HL-60 (cell line): ENCODE results near the gene KIF26B.

Experiments used
- DNase-seq, 2 experiments: peaks; one replicate each; pipeline ENCODE4 v3.0.0-alpha.2; 2010 to 2020; ENCODE audit warnings: low read depth in 1 of 2, low spot score in 1 of 2
- H3K27ac ChIP-seq: fragments of 250-450 bp; sonication (Bioruptor Pico); replicated peaks from 2 replicates; pipeline ENCODE4 v1.5.1; 2020; ENCODE audit warnings: mild to moderate bottlenecking, moderate library complexity
- H3K27me3 ChIP-seq: fragments of 250-450 bp; sonication (Bioruptor Pico); 2 replicates; pipeline ENCODE4 v1.5.1; 2021; ENCODE audit warnings: mild to moderate bottlenecking, moderate library complexity; ENCODE audit not compliant: insufficient read depth, poor library complexity, severe bottlenecking
- H3K4me3 ChIP-seq: replicated peaks from 2 replicates; pipeline ENCODE4 v1.5.1; 2011; ENCODE audit warnings: mild to moderate bottlenecking, control low read depth, low read length; ENCODE audit not compliant: insufficient read depth
- GABPA ChIP-seq: IDR thresholded peaks from 2 replicates; pipeline ENCODE4 v1.6.1; 2012; ENCODE audit warnings: low read depth
- POLR2AphosphoS5 ChIP-seq: IDR thresholded peaks from 2 replicates; pipeline ENCODE4 v1.6.1; 2012; ENCODE audit warnings: low read depth
- SPI1 ChIP-seq: IDR thresholded peaks from 2 replicates; pipeline ENCODE4 v1.6.1; 2012; ENCODE audit warnings: low read depth, mild to moderate bottlenecking, borderline replicate concordance
- TF ChIP-seq, protein P1 (sequence below): IDR thresholded peaks from 2 replicates; pipeline ENCODE4 v1.6.1; 2012; ENCODE audit warnings: low read depth; ENCODE audit not compliant: insufficient replicate concordance
- TF ChIP-seq, protein P2 (sequence below): IDR thresholded peaks from one replicate; pipeline ENCODE4 v1.5.1; 2011; ENCODE audit warnings: low read length, control low read depth, inconsistent platforms; ENCODE audit not compliant: insufficient read depth

The KIF26B gene

DNA sequence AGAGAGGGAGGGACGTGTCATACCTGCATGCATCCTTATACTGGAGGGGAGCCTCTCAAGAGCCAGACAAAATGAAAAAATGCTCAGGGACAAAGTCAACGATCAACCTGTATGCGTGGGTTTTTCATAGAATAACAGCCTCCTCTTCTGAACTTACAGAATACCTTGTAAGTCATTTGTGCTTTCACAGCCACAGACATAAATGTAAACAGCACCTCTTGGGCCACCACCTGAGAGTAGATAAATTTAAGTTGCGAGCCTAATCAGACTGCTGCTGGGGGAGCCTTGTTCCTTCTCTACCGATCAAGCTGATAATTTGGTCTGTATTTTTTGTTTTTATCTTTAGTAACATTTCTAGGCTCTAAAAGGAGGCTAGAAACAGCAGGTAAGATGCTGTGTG lies 223.1 kb downstream of the KIF26B start:
- H3K4me3 ChIP-seq, result no peak overlapping the region
- no peaks in the 10 kb centered on the region for H3K27me3 ChIP-seq
- no peak for TF ChIP-seq GABPA
- TF ChIP-seq POLR2AphosphoS5, result no peak
- no peak for DNase-seq
- H3K27ac ChIP-seq, result no peak overlapping the region

DNA sequence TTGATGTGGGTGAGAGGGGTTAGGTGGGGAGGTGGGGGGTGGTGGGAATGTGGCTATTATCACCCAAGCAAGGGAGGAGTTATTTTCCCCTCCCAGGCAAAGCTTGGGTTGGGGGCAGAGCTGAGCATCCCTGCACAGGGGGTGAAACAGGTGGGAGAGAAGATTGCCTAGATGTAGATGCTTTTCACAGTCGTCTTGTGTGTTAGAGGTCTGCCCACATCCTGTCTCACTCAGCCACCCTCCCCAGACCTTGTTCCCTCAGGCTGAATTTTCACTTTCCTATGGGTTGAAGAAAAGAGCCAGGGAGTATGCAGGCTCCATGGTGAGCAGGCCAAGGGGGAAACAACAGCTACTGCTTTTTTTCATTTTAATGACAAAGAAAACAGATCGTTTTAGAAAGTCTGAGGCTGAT lies 223.5 kb downstream of the KIF26B start:
- TF ChIP-seq, protein P1, sequence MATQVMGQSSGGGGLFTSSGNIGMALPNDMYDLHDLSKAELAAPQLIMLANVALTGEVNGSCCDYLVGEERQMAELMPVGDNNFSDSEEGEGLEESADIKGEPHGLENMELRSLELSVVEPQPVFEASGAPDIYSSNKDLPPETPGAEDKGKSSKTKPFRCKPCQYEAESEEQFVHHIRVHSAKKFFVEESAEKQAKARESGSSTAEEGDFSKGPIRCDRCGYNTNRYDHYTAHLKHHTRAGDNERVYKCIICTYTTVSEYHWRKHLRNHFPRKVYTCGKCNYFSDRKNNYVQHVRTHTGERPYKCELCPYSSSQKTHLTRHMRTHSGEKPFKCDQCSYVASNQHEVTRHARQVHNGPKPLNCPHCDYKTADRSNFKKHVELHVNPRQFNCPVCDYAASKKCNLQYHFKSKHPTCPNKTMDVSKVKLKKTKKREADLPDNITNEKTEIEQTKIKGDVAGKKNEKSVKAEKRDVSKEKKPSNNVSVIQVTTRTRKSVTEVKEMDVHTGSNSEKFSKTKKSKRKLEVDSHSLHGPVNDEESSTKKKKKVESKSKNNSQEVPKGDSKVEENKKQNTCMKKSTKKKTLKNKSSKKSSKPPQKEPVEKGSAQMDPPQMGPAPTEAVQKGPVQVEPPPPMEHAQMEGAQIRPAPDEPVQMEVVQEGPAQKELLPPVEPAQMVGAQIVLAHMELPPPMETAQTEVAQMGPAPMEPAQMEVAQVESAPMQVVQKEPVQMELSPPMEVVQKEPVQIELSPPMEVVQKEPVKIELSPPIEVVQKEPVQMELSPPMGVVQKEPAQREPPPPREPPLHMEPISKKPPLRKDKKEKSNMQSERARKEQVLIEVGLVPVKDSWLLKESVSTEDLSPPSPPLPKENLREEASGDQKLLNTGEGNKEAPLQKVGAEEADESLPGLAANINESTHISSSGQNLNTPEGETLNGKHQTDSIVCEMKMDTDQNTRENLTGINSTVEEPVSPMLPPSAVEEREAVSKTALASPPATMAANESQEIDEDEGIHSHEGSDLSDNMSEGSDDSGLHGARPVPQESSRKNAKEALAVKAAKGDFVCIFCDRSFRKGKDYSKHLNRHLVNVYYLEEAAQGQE, result no peak
- no peak for TF ChIP-seq GABPA
- no peak for TF ChIP-seq SPI1
- no peak for TF ChIP-seq POLR2AphosphoS5
- TF ChIP-seq, protein P2, sequence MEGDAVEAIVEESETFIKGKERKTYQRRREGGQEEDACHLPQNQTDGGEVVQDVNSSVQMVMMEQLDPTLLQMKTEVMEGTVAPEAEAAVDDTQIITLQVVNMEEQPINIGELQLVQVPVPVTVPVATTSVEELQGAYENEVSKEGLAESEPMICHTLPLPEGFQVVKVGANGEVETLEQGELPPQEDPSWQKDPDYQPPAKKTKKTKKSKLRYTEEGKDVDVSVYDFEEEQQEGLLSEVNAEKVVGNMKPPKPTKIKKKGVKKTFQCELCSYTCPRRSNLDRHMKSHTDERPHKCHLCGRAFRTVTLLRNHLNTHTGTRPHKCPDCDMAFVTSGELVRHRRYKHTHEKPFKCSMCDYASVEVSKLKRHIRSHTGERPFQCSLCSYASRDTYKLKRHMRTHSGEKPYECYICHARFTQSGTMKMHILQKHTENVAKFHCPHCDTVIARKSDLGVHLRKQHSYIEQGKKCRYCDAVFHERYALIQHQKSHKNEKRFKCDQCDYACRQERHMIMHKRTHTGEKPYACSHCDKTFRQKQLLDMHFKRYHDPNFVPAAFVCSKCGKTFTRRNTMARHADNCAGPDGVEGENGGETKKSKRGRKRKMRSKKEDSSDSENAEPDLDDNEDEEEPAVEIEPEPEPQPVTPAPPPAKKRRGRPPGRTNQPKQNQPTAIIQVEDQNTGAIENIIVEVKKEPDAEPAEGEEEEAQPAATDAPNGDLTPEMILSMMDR, result no peak
- H3K27ac ChIP-seq, result no peak overlapping the region
- H3K27me3 ChIP-seq, result no peaks in the 10 kb centered on the region
- no peak overlapping the region for H3K4me3 ChIP-seq
- no peak for DNase-seq

DNA sequence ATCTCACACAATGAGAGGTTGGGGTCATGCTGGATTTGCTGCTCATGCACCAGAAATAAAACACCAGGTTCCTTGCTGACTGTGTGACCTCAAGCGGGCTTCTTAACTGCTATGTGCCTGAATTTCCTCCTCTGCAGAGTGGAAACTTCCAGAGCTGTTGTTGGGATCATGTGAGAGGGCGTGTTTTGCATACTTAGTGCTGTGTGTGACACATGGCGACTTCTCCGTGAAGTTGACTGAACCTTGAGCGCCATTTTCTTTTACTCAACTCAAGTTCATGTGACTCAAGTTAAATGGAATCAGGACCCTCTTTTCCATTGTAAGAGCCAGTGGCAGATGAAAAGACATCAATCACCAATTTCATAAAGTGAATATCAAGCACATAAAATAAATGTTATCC lies 224.0 kb downstream of the KIF26B start:
- H3K27me3 ChIP-seq, result no peaks in the 10 kb centered on the region
- no peak overlapping the region for H3K4me3 ChIP-seq
- TF ChIP-seq POLR2AphosphoS5 (no peak), SPI1 (no peak), GABPA (no peak)
- TF ChIP-seq, protein P1, result no peak
- TF ChIP-seq, protein P2, result no peak
- no peak overlapping the region for H3K27ac ChIP-seq
- no peak for DNase-seq

DNA sequence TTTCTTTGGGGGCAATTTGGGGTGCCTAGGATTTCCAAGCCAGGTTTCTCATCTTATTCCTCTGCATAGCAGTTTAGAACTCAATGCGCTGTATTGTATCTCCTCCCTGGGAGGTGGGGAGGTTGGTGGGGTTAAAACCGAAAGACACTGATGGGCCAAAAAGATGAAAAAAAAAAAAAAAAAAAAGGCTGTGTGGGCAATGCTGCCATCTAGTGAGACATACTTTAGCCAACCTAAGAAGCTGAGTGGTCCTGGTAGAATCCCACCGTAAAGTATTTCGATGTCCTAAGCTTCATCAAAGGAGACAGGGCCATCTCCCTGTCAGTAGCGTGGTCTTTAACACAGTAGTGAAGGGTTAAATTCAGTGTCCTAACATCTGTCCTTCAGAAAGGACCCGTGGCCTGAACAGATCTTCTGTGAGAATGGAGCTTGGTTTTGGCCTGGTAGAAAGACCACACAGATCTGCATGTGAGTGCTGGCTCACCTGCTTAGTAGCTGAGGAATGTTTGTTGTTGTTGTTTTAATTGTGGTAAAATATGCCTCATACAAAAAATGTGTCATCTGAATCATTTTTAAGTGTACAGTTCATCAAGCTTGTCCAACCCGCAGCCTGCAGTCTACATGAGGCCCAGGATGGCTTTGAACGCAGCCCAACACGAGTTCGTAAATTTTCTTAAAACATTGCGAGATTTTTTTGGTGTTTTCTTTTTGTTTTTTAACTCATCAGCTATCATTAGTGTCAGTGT lies 226.2 kb downstream of the KIF26B start:
- H3K4me3 ChIP-seq, result no peak overlapping the region
- no peak for DNase-seq
- no peaks in the 10 kb centered on the region for H3K27me3 ChIP-seq
- no peak for TF ChIP-seq SPI1
- no peak overlapping the region for H3K27ac ChIP-seq

DNA sequence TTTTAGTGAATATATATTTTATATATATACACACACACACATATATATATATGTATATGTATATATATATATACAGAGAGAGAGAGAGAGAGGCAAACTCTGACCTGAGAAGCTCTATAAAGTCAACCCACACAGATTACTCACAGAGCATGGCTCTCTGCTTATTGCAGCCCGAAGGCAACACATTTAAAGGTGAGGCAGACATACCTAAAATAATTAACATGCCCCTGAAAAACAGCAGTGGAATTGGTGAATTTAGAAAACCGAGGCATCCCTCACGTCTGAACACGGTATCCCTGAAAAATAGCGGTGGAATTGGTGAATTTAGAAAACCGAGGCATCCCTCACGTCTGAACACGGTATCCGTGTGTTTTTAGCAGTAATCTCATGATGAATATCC lies 228.2 kb downstream of the KIF26B start:
- no peak overlapping the region for H3K27ac ChIP-seq
- no peaks in the 10 kb centered on the region for H3K27me3 ChIP-seq
- DNase-seq, result no peak
- H3K4me3 ChIP-seq, result no peak overlapping the region
- TF ChIP-seq, protein P1, result no peak
- no peak for TF ChIP-seq SPI1
- TF ChIP-seq GABPA, result no peak
- no peak for TF ChIP-seq POLR2AphosphoS5
- TF ChIP-seq, protein P2, result no peak
